Thoracic aorta (tissue), 2 donors: Measurements from ENCODE around the gene NENF. TPM values are rescaled to one million over a fixed set of nuclear protein-coding genes. Genes with fewer than 3 reads are reported as not detected.

Experiments
- ATAC-seq: fragments of 150-250 bp; one replicate; pipeline ENCODE4 v1.8.0; 2017; ENCODE audit warnings: low read depth; ENCODE audit not compliant: insufficient number of reproducible peaks, low FRiP score
- DNase-seq: peaks from one replicate; pipeline ENCODE4 v3.0.0-alpha.2; 2020; ENCODE audit warnings: low spot score
- H3K27ac ChIP-seq, 2 donors: fragments of 200-600 bp; sonication (generic); 1 replicate in 1 of 2; 2 replicates in 1 of 2; pipeline ENCODE4 v1.5.1; 2016; ENCODE audit warnings: mild to moderate bottlenecking in 2 of 2, moderate library complexity in 2 of 2
- H3K27me3 ChIP-seq: fragments of 200-600 bp; sonication (generic); replicated peaks from 2 replicates; pipeline ENCODE4 v1.6.0; 2016; ENCODE audit warnings: mild to moderate bottlenecking; ENCODE audit not compliant: insufficient read depth
- H3K36me3 ChIP-seq: fragments of 200-600 bp; sonication (generic); one replicate; pipeline ENCODE4 v1.5.1; 2016
- H3K4me1 ChIP-seq, 2 donors: fragments of 200-600 bp; sonication (generic); 1 replicate in 1 of 2; 2 replicates in 1 of 2; pipeline versions ENCODE4 v1.5.1 to v1.6.0; 2016; ENCODE audit warnings: low read depth in 2 of 2, mild to moderate bottlenecking in 1 of 2; ENCODE audit not compliant: control insufficient read depth in 1 of 2
- H3K4me3 ChIP-seq: fragments of 200-600 bp; sonication (generic); 2 replicates; pipeline ENCODE4 v1.5.1; 2016; ENCODE audit warnings: mild to moderate bottlenecking
- H3K9me3 ChIP-seq: fragments of 200-600 bp; sonication (generic); 2 replicates; pipeline ENCODE4 v1.5.1; 2016
- total RNA-seq, 2 donors: library from RNA; depleted of rRNA; stranded (reverse); fragments of >200 nt; gene quantifications; one replicate each; pipeline versions ENCODE4 v1.1.0 to v1.2.3, GENCODE V29; 2016
- TF ChIP-seq, protein P1 (sequence below): fragments of 200-600 bp; sonication (generic); IDR thresholded peaks from one replicate; pipeline ENCODE4 v1.5.1; 2019; ENCODE audit warnings: antibody characterized with exemption

Gene NENF
- total RNA-seq, 2 donors from 2014 or later, result 122 to 152 TPM

DNA sequence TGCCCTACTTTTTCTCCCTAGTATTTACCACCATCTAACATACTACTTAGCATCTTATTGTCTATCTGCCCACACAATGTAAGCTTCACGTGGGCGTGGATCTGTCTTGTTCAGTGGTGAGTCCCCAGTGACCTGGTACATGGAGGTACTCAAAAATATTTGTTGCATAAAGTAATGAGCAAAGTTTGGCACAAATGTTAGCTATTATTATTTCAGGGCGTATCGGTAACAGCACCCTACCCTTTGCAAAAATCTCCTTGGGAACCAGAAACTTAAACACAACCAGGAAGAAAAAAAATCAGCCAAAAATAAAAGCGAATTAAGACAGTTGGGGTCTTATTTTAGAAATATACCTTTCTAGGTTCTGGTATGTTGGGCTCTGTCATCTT lies 454 bp upstream of the NENF start:
- Histone ChIP-seq H3K4me1 (peaks cover 8 to 18% of the 10 kb centered on the region in 2 donors), H3K9me3 (no peaks in the 10 kb centered on the region), H3K36me3 (no peaks in the 10 kb centered on the region), H3K27ac (peak overlapping the region; percentile 59 to 88), H3K4me3 (peak overlapping the region; percentile 92), H3K27me3 (no peaks in the 10 kb centered on the region)
- ATAC-seq, result peak; percentile 19
- TF ChIP-seq, protein P1, sequence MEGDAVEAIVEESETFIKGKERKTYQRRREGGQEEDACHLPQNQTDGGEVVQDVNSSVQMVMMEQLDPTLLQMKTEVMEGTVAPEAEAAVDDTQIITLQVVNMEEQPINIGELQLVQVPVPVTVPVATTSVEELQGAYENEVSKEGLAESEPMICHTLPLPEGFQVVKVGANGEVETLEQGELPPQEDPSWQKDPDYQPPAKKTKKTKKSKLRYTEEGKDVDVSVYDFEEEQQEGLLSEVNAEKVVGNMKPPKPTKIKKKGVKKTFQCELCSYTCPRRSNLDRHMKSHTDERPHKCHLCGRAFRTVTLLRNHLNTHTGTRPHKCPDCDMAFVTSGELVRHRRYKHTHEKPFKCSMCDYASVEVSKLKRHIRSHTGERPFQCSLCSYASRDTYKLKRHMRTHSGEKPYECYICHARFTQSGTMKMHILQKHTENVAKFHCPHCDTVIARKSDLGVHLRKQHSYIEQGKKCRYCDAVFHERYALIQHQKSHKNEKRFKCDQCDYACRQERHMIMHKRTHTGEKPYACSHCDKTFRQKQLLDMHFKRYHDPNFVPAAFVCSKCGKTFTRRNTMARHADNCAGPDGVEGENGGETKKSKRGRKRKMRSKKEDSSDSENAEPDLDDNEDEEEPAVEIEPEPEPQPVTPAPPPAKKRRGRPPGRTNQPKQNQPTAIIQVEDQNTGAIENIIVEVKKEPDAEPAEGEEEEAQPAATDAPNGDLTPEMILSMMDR, result no peak
- no peak for DNase-seq

GRCh38 chr1:212433577-212434462 lies 1.1 kb downstream of the NENF start:
- H3K4me1 ChIP-seq, result peaks cover 8 to 18% of the 10 kb centered on the region in 2 donors
- peak overlapping the region; percentile 79 to 88 for H3K27ac ChIP-seq
- TF ChIP-seq, protein P1, result no peak
- H3K36me3 ChIP-seq, result no peaks in the 10 kb centered on the region
- H3K9me3 ChIP-seq, result no peaks in the 10 kb centered on the region
- no peak for ATAC-seq
- peak overlapping the region; percentile 92 for H3K4me3 ChIP-seq
- H3K27me3 ChIP-seq, result no peaks in the 10 kb centered on the region
- DNase-seq, result no peak

- H3K27ac ChIP-seq, result no peak overlapping the region
- H3K27me3 ChIP-seq, result no peaks in the 10 kb centered on the region
- H3K4me3 ChIP-seq, result no peak overlapping the region
- ATAC-seq (no peak), DNase-seq (no peak)
- H3K36me3 ChIP-seq, result no peaks in the 10 kb centered on the region
- peaks cover 8 to 19% of the 10 kb centered on the region in 2 donors for H3K4me1 ChIP-seq
- no peaks in the 10 kb centered on the region for H3K9me3 ChIP-seq
- TF ChIP-seq, protein P1, result no peak
Measured at GRCh38 chr1:212434992-212435391, 2.3 kb downstream of the NENF start.

- Histone ChIP-seq H3K36me3 (no peaks in the 10 kb centered on the region), H3K9me3 (no peaks in the 10 kb centered on the region), H3K4me3 (no peak overlapping the region), H3K4me1 (peaks cover 5 to 30% of the 10 kb centered on the region in 2 donors), H3K27me3 (no peaks in the 10 kb centered on the region), H3K27ac (no peak overlapping the region)
- TF ChIP-seq, protein P1, result no peak
- ATAC-seq, result no peak
- no peak for DNase-seq
Measured at GRCh38 chr1:212437179-212437798, 4.6 kb downstream of the NENF start.

GRCh38 chr1:212438831-212439237 lies 6.1 kb downstream of the NENF start:
- DNase-seq (no peak), ATAC-seq (no peak)
- Histone ChIP-seq H3K27me3 (no peaks in the 10 kb centered on the region), H3K36me3 (no peaks in the 10 kb centered on the region), H3K4me1 (peaks cover 4 to 25% of the 10 kb centered on the region in 2 donors), H3K27ac (no peak overlapping the region), H3K9me3 (no peaks in the 10 kb centered on the region), H3K4me3 (no peak overlapping the region)
- TF ChIP-seq, protein P1, result no peak
